SK-N-SH treated with all-trans-retinoic acid at 6 μM for 48 hours (cell line): Measurements from ENCODE around the gene POC1A.

Experiments
- TOX ChIP-seq: fragments of 250-450 bp; sonication (Bioruptor Pico); IDR thresholded peaks from 2 replicates; pipeline ENCODE4 v1.8.0; 2021; ENCODE audit warnings: mild to moderate bottlenecking, moderate library complexity, borderline replicate concordance
- ZC3H10 ChIP-seq: fragments of 250-450 bp; sonication (Bioruptor Pico); IDR thresholded peaks from 2 replicates; pipeline ENCODE4 v1.5.1; 2021; ENCODE audit warnings: mild to moderate bottlenecking, moderate library complexity
- TF ChIP-seq, protein P1 (sequence below): fragments of 250-450 bp; sonication (Bioruptor Pico); IDR thresholded peaks from 2 replicates; pipeline ENCODE4 v1.5.1; 2021; ENCODE audit warnings: mild to moderate bottlenecking, moderate library complexity

- TF ChIP-seq, protein P1, sequence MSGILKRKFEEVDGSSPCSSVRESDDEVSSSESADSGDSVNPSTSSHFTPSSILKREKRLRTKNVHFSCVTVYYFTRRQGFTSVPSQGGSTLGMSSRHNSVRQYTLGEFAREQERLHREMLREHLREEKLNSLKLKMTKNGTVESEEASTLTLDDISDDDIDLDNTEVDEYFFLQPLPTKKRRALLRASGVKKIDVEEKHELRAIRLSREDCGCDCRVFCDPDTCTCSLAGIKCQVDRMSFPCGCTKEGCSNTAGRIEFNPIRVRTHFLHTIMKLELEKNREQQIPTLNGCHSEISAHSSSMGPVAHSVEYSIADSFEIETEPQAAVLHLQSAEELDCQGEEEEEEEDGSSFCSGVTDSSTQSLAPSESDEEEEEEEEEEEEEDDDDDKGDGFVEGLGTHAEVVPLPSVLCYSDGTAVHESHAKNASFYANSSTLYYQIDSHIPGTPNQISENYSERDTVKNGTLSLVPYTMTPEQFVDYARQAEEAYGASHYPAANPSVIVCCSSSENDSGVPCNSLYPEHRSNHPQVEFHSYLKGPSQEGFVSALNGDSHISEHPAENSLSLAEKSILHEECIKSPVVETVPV = no peak
- TF ChIP-seq ZC3H10 = no peak
- no peak for TF ChIP-seq TOX (CRISPR knock-in tag)
Observed at GRCh38 chr3:52123106-52123725, 31.0 kb downstream of the POC1A start.
